Neuronal stem cell (in vitro differentiated cells): ENCODE results near the gene ANKRA2.

Experiments used
- DNase-seq: peaks from one replicate; pipeline ENCODE4 v3.0.0-alpha.2; 2013; ENCODE audit warnings: low spot score
- H2AFZ ChIP-seq: one replicate; pipeline ENCODE4 v1.6.1; 2013; ENCODE audit warnings: mild to moderate bottlenecking, low read length, inconsistent platforms
- H2AK5ac ChIP-seq: 2 replicates; pipeline ENCODE4 v1.6.1; 2013; ENCODE audit warnings: low read depth, mild to moderate bottlenecking, inconsistent platforms, low read length, moderate library complexity, mixed read lengths
- H2BK120ac ChIP-seq: 2 replicates; pipeline ENCODE4 v1.6.1; 2013; ENCODE audit warnings: low read depth, mild to moderate bottlenecking, inconsistent platforms, low read length, moderate library complexity, mixed read lengths
- H2BK12ac ChIP-seq: one replicate; pipeline ENCODE4 v1.6.1; 2013; ENCODE audit warnings: low read length, inconsistent platforms
- H2BK15ac ChIP-seq: 2 replicates; pipeline ENCODE4 v1.6.1; 2013; ENCODE audit warnings: mild to moderate bottlenecking, low read length, inconsistent platforms, mixed read lengths
- H2BK5ac ChIP-seq: one replicate; pipeline ENCODE4 v1.6.1; 2013; ENCODE audit warnings: inconsistent platforms, mild to moderate bottlenecking, low read length, moderate library complexity
- H3K14ac ChIP-seq: one replicate; pipeline ENCODE4 v1.6.1; 2013; ENCODE audit warnings: low read length, inconsistent platforms
- H3K18ac ChIP-seq: 2 replicates; pipeline ENCODE4 v1.6.1; 2013; ENCODE audit warnings: low read length, inconsistent platforms
- H3K23ac ChIP-seq: 2 replicates; pipeline ENCODE4 v1.6.1; 2013; ENCODE audit warnings: low read depth, mild to moderate bottlenecking, mixed read lengths, low read length, inconsistent platforms; ENCODE audit not compliant: poor library complexity
- H3K27ac ChIP-seq: replicated peaks from 3 replicates; pipeline ENCODE4 v1.5.1; 2013; ENCODE audit warnings: low read length, inconsistent platforms
- H3K27me3 ChIP-seq, 3 experiments: 2 replicates each; pipeline ENCODE4 v1.6.1; 2013; ENCODE audit warnings: low read length in 3 of 3, mild to moderate bottlenecking in 2 of 3, inconsistent platforms in 1 of 3, low read depth in 1 of 3, mixed read lengths in 1 of 3, moderate library complexity in 1 of 3; ENCODE audit not compliant: control insufficient read depth in 3 of 3, insufficient read depth in 3 of 3
- H3K36me3 ChIP-seq, 2 donors: replicated peaks in 1 of 2; 2 replicates each; pipeline ENCODE4 v1.6.1; 2013; ENCODE audit warnings: low read length in 2 of 2; ENCODE audit not compliant: control insufficient read depth in 2 of 2, insufficient read depth in 2 of 2
- H3K4ac ChIP-seq: 2 replicates; pipeline ENCODE4 v1.6.1; 2013; ENCODE audit warnings: inconsistent platforms, mild to moderate bottlenecking, low read length, moderate library complexity
- H3K4me1 ChIP-seq, 2 donors: 1 replicate in 1 of 2; 2 replicates in 1 of 2; pipeline ENCODE4 v1.6.1; 2013; ENCODE audit warnings: low read length in 2 of 2, low read depth in 1 of 2; ENCODE audit not compliant: control insufficient read depth in 2 of 2, insufficient read depth in 1 of 2
- H3K4me2 ChIP-seq: one replicate; pipeline ENCODE4 v1.6.1; 2013; ENCODE audit warnings: mild to moderate bottlenecking, low read length, inconsistent platforms; ENCODE audit not compliant: insufficient read depth, poor library complexity, severe bottlenecking
- H3K4me3 ChIP-seq, 2 donors: 2 replicates each; pipeline ENCODE4 v1.5.1; 2013; ENCODE audit warnings: low read length in 2 of 2, mild to moderate bottlenecking in 2 of 2, inconsistent platforms in 1 of 2, moderate library complexity in 1 of 2
- H3K79me1 ChIP-seq: one replicate; pipeline ENCODE4 v1.6.1; 2013; ENCODE audit warnings: low read depth, mild to moderate bottlenecking, inconsistent platforms, low read length, moderate library complexity
- H3K9ac ChIP-seq: one replicate; pipeline ENCODE4 v1.6.1; 2013; ENCODE audit warnings: mild to moderate bottlenecking, low read depth, low read length, inconsistent platforms; ENCODE audit not compliant: poor library complexity
- H3K9me3 ChIP-seq, 2 donors: replicated peaks in 1 of 2; 2 replicates each; pipeline versions ENCODE3 to v1.6.1; 2013; ENCODE audit warnings: low read length in 2 of 2, mild to moderate bottlenecking in 2 of 2, inconsistent platforms in 1 of 2, low read depth in 1 of 2, mixed read lengths in 1 of 2, moderate library complexity in 1 of 2; ENCODE audit not compliant: control insufficient read depth in 2 of 2, insufficient read depth in 1 of 2
- H4K8ac ChIP-seq: one replicate; pipeline ENCODE4 v1.6.1; 2013; ENCODE audit warnings: low read depth, mild to moderate bottlenecking, inconsistent platforms, low read length, moderate library complexity
- H4K91ac ChIP-seq: one replicate; pipeline ENCODE4 v1.6.1; 2013; ENCODE audit warnings: low read length, low read depth, mild to moderate bottlenecking, inconsistent platforms; ENCODE audit not compliant: poor library complexity
- WGBS, 2 donors: extraction: QIAGEN DNeasy Blood & Tissue Kit; methylation state at CpG; one replicate each; pipeline ENCODE4 v1.1.7; 2013; ENCODE audit warnings: missing lambda C conversion rate in 2 of 2, mixed read lengths in 1 of 2; ENCODE audit not compliant: insufficient read length in 2 of 2, insufficient replicate concordance in 1 of 2; ENCODE audit errors: extremely low coverage in 2 of 2; 5-methylcytosine and 5-hydroxymethylcytosine counted together

Gene ANKRA2

GRCh38 chr5:73539730-73540129, 25.7 kb downstream of the ANKRA2 start:
- Histone ChIP-seq H3K27me3 (peaks cover 0 to 5% (median 1%) of the 10 kb centered on the region in 3 experiments), H2BK5ac (no peak overlapping the region), H3K23ac (no peak overlapping the region), H3K9ac (no peak overlapping the region), H3K14ac (no peak overlapping the region), H2AFZ (no peak overlapping the region), H3K4me2 (no peak overlapping the region), H3K4me3 (no peak overlapping the region), H3K79me1 (no peaks in the 10 kb centered on the region), H4K91ac (no peak overlapping the region), H2BK15ac (no peak overlapping the region), H3K27ac (no peak overlapping the region), H3K4ac (no peak overlapping the region), H3K9me3 (no peaks in the 10 kb centered on the region), H3K4me1 (peaks cover 0 to 9% of the 10 kb centered on the region in 2 donors), H4K8ac (no peak overlapping the region), H3K36me3 (no peaks in the 10 kb centered on the region), H2BK120ac (no peak overlapping the region), H2AK5ac (no peak overlapping the region), H2BK12ac (no peak overlapping the region), H3K18ac (no peak overlapping the region)
- no CpG with 5 or more reads among the region's 2 CpGs for WGBS, 2 donors
- DNase-seq = no peak

- H3K4me3 ChIP-seq = no peak overlapping the region
- H2BK15ac ChIP-seq = no peak overlapping the region
- no CpG with 5 or more reads among the region's 2 CpGs for WGBS, 2 donors
- no peaks in the 10 kb centered on the region for H3K36me3 ChIP-seq
- H3K27ac ChIP-seq = no peak overlapping the region
- H3K23ac ChIP-seq = no peak overlapping the region
- H3K79me1 ChIP-seq = no peaks in the 10 kb centered on the region
- H2BK12ac ChIP-seq = no peak overlapping the region
- no peak overlapping the region for H3K9ac ChIP-seq
- no peak overlapping the region for H2AK5ac ChIP-seq
- no peaks in the 10 kb centered on the region for H3K9me3 ChIP-seq
- H2BK5ac ChIP-seq = no peak overlapping the region
- no peak overlapping the region for H2BK120ac ChIP-seq
- no peak overlapping the region for H4K8ac ChIP-seq
- H3K18ac ChIP-seq = no peak overlapping the region
- no peak overlapping the region for H3K14ac ChIP-seq
- H3K4me2 ChIP-seq = no peak overlapping the region
- peaks cover 0 to 10% (median 0%) of the 10 kb centered on the region in 3 experiments for H3K27me3 ChIP-seq
- H2AFZ ChIP-seq = no peak overlapping the region
- no peak overlapping the region for H3K4ac ChIP-seq
- DNase-seq = no peak
- no peak overlapping the region for H4K91ac ChIP-seq
- H3K4me1 ChIP-seq = no peaks in the 10 kb centered on the region
These were observed 30.5 kb downstream of the ANKRA2 start for GRCh38 chr5:73534971-73535370.

GRCh38 chr5:73534011-73534644, 31.3 kb downstream of the ANKRA2 start:
- Histone ChIP-seq H3K4me1 (no peaks in the 10 kb centered on the region), H2AK5ac (no peak overlapping the region), H3K27ac (no peak overlapping the region), H2BK120ac (no peak overlapping the region), H3K4ac (no peak overlapping the region), H2AFZ (no peak overlapping the region), H3K36me3 (no peaks in the 10 kb centered on the region), H3K9ac (no peak overlapping the region), H3K27me3 (peaks cover 0 to 19% (median 0%) of the 10 kb centered on the region in 3 experiments), H2BK15ac (no peak overlapping the region), H2BK12ac (no peak overlapping the region), H2BK5ac (no peak overlapping the region), H3K4me2 (no peak overlapping the region), H3K18ac (no peak overlapping the region), H4K91ac (no peak overlapping the region), H3K23ac (no peak overlapping the region), H4K8ac (no peak overlapping the region), H3K4me3 (no peak overlapping the region), H3K14ac (no peak overlapping the region), H3K79me1 (no peaks in the 10 kb centered on the region), H3K9me3 (no peaks in the 10 kb centered on the region)
- no CpG with 5 or more reads among the region's 5 CpGs for WGBS, 2 donors
- DNase-seq = no peak

- Histone ChIP-seq H2BK15ac (no peak overlapping the region), H2AK5ac (no peak overlapping the region), H3K14ac (no peak overlapping the region), H3K23ac (no peak overlapping the region), H3K79me1 (no peaks in the 10 kb centered on the region), H3K9me3 (no peaks in the 10 kb centered on the region), H3K4me1 (no peaks in the 10 kb centered on the region), H2BK120ac (no peak overlapping the region), H4K91ac (no peak overlapping the region), H4K8ac (no peak overlapping the region), H3K4ac (no peak overlapping the region), H3K36me3 (no peaks in the 10 kb centered on the region), H2BK5ac (no peak overlapping the region), H2BK12ac (no peak overlapping the region), H3K4me2 (no peak overlapping the region), H3K9ac (no peak overlapping the region), H2AFZ (no peak overlapping the region), H3K27ac (no peak overlapping the region), H3K18ac (no peak overlapping the region), H3K27me3 (peaks cover 0 to 34% (median 0%) of the 10 kb centered on the region in 3 experiments), H3K4me3 (no peak overlapping the region)
- WGBS, 2 donors = no CpG with 5 or more reads among the region's 5 CpGs
- DNase-seq = no peak
These were observed 33.2 kb downstream of the ANKRA2 start for GRCh38 chr5:73532195-73532594.
